Medulla oblongata (tissue), 1 donor: Measurements from ENCODE around the gene HOXB7.

Experiments
- DNase-seq: peaks from one replicate; pipeline ENCODE4 v3.0.0-alpha.2; 2015; ENCODE audit errors: extremely low spot score

The HOXB7 gene

DNA sequence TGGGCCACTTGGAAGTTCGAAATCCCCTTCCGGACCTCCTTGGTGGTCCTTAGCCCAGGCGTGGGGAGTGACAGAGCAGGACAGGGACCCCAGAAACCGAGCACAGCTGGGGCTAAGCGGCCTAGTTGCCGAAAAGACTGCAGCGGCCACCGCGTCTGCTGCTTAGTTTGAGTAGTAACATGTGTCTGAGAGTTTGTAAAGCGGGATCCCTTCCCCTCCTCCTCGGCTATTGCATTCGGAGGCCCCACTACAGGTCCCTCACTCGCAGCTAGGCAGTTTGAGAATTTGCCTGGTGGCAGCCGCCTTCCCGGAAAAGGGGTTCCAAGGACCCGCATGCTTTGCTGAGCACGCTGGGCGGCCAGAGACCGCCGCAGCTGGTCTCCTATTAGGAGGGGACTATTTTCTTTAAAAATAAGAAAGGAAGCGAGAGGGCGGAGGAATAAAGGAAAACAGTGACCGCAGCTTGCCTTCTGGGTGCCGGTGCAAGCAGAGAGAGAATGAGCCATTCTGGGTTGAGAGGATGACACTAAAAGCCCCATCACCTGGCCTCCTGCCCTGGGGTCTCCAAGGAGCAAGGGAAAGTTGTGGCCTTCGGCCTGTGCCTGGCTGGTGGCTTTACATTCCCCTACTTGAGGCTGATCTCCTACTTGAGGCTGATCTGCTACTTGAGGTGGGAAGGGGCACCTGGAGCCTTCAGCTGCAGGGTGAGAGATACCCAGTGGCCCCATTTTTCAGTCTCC is 16.1 kb downstream of the HOXB7 start:
- no peak for DNase-seq

DNA sequence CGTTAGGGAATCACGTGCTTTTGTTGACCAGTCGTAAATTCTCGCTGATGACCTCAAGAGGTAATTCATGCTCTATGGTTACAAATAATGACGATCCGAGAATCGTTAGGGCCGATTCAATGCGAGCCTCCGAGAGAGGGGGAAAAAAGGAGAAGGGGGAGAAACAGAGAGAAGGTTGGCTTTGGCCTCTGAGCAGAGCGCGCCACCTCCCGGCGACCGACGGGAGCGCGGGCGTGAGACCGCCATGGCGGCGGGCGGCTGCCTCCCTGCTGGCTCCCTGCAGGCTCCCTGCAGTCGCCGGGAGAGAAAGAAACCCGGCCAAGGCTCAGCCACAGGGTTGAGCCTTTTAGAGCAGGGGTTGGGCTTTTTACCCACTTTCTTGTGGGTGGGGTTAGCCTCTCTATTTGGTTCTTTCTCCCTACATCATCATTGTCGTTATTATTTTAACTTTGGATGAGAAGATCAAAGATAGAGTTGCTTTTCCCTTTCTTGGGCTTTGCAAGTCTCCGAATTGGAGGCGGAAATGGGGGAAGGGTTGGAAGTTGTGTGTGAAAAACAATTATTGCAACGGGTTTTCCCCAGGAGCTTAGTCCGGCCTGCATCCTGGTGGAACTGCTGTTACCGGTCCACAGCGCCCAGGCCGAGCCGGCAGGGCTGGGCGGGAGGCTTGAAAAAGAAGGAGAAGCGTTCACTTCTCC is 16.8 kb downstream of the HOXB7 start:
- DNase-seq, result peak; percentile 85

DNA sequence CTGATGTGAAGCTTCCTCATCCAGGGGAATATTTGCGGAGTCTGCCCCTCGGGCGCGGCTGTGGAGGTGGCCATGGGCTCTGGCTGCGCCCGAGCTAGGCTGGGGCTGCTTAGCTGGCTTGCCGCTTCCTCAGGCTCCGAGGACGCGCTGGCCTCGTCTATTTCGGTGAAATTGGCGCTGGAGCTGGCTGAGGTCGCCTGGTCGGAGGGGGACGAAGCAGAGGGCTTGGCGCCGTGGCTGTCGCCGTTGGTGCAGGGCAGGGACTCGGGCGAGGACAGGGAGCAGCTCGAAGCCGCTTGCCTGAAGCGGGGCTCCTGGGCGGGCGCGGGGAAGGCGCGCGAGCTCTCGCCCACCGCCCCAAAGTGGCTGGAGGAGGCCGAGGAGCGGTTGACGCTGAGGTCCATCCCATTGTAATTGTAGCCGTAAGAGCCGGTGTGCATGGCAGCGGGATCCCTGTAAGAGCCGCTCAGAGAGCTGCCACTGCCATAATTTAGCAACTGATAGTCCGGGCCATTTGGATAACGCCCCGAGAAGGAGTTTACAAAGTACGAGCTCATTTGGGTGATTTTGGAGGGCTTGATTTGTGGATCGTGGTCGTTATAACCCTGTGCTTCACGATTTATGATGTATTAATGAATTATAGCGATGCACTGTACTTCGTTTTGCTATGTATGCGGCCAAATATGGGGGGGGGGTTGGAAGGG is 17.5 kb downstream of the HOXB7 start, which contains the start of gene HOXB5:
HOXB5 (minus strand) TSS at position 654 of the 704 bp plus-strand sequence; CDS start at position 557, 97 bp downstream.
- DNase-seq, result no peak

DNA sequence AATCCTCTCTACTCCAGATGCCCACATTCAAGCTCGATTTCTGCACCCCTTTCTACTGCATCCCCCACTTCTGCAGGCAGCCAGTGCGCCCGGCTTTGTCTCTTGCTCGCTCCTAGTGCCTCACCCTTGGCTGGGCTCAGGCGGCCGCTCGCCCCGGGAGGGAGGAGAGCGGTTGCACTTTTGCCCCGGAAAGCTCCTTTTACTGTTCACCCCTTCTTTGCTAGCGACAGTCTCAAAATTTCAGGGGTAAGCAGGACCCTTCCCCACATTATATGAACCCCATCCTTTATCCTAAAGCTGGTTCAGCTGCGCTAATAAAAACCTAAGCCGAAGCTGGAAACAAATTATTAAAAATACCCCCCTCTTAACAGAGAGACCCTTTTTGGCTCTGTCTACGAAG is 18.2 kb downstream of the HOXB7 start:
- no peak for DNase-seq

DNA sequence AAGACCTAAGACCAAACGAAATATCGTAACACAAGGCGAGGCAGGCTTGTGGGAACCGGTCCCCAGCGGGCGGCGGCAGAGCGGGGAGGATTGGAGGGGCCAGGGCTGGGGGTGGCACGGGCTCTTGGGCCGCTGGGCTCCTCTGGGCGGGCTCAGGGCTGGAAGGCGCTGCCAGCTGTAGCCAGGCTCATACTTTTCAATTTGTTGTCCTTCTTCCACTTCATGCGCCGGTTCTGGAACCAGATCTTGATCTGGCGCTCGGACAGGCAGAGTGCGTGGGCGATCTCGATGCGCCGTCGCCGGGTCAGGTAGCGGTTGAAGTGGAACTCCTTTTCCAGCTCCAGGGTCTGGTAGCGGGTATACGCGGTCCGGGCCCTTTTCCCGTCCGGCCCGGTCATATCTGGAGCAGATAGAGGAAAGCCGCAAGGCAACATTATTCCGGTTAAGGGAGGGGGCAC is 18.7 kb downstream of the HOXB7 start:
- no peak for DNase-seq

DNA sequence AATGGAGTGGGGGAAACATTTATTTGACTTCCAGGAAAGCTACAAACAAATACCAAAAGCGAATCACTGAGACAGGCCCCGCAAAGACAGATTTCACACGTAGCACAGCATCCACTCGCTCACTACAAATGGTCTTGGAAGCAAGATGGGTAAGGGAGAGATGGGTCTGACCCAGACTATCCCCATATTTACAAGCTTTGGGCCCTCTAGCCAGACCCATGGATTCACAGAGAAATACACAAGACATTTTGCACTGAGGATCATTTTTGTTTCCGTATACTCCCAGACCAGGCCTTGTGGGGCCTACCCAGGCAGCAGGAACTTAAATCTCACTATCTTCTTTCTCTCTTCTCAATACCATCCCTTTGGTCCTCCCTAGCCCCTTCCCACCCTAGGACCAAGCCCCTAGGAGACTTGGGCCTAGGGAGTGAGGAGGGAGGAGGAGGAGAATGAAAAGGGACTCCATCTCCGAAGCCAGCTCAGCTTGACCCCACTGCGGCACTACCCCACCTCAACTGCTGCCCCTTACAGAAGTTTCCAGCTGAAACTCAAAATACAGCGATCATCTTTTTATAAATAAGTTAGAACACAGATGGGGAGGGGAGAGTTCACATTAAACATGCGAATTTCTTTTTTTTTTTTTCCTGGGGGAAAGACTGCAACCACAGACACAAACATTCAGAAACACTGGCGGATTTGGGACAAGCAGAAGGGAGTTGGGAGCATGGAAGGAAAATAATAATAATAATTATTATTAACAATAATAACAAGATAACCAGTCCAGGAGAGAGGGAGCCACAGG is 19.4 kb downstream of the HOXB7 start:
- no peak for DNase-seq

DNA sequence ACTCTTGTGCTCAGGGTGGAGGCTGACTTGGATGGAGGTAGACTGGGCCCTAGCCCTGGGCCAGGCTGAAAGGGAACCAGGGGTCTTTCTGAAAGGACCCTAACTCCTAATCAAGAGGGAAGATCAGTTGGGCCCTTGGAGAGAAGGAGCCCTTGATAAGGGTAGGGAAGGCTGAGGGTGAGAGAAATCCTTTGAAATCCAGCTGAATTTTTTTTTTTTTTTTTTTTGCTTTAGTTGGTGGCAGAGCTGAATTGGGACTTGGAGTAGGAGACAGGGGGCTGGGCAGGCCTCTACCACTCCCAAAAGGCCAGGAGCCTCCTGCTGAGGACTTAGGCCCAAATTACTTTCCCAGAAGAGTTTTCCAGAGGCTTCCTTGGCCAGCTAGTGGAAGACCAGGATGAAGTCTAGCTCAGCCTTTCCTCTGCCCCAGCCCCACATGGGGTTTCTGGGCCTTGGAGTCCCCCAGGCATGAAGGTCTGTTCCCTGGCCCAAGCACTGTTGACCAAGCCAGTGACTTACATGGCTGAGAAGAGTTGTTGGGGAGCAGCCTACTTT is 20.1 kb downstream of the HOXB7 start:
- DNase-seq, result no peak

DNA sequence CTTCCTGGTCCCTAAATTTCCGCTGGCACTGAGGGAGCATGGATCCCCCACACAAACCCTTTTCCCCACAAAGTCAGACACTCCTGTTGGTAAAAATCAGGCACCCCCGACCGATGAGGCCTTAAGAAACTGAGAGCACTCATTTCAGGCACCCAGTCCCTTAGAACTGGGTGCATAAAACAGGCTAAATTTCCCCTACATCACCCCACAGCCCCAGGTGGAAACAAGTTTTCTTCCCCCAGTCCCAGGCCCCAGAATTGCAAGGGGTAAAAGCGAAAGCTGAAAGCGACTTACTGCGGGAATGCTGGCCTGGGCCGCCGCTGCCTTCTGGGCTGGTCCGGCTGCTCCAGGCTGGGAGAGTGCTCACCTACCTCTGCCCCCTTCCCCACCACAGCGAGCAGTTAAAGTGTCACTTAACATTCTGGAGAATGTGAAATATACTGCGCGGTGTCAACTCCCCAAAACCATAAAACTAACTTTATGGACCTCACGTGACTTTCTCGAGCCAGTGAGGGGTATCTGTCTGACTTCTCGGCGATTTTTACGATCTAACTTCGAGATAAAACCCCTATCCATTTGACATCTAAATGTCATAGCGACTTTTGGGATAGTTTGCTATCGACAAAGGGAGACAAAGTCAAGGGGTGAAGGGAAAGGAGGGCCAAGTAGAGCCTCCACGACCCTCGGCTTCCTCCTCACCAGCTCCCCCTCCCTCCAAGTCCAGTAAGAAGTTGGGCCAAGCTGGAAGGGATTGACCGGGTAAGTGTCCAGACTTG is 20.8 kb downstream of the HOXB7 start, which contains the start of gene HOXB3:
HOXB3 (minus strand) TSS at position 411 of the 776 bp plus-strand sequence. CDS start 37,767 bp downstream, outside the sequence.
- DNase-seq, result no peak

DNA sequence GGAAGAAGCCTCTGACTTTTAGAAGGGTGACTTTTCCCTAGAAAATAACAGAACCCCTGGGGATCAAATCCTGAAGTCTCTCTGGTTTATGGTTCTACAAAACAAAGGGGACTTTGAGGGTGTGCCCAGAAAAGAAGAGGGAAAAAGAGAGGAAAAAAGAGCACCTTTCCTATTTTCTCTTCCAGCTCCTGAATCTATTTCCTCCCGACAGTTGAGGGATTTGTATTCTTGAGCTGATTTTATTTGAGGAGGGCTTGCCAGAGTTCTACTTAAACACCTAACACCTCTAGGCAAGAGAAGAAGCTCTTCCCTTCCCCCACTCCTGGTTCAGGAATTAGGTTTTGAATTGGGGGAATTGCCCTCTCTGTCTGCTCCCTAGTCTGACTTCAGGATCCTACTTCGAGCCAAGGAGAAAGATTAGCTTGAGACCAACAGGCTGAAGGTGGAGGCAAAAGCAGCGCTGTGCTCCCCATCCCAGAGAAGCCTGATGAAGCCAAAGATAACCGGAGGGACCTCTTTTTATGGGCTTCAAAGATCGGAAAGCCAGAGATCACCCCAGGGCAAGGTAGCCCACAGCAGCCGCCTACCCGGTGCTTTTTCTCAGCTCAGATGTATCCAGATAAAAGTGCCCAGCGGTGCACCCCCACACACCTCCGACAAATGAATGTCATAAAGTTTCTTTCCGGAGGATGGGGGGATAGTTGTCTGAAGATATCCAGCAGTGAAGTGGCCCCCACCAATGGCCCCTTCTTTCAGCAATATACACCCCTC is 21.6 kb downstream of the HOXB7 start:
- no peak for DNase-seq

DNA sequence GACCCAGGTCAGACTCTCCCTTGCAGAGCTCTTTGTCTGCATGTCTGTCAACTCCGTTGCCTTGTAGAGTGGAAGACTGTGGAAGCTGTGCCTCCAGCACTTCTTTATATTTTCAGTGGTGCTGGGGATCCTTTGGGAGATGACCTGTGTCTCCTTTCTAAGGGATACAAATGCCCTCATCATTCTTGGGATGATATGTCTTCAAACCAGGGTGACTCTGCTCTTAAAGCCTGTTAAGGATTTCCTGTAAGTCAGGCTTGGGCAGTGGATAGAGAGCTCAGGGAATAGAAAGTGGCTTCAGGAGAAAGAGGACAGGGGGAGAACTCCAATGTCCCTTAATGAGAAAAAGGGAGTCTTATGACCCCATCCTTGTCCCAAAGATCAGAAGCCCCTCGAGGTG is 22.3 kb downstream of the HOXB7 start:
- DNase-seq, result no peak

DNA sequence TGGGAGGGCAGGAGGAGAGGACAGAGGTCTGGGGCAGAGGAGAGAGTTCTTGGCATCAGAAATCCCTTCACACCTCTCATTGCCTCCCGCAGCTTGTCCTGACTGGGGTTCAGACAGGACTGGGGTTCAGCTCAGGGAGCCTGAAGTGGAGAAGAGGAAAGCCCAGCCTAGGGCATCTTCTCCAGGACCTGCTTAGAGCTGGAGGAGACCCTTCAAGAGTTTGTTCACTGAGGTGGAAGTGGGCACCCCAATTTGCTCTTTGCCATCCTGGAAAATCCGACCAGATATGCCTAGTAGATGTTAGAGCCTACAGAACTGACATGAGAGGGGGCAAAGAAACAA is 22.8 kb downstream of the HOXB7 start:
- no peak for DNase-seq

DNA sequence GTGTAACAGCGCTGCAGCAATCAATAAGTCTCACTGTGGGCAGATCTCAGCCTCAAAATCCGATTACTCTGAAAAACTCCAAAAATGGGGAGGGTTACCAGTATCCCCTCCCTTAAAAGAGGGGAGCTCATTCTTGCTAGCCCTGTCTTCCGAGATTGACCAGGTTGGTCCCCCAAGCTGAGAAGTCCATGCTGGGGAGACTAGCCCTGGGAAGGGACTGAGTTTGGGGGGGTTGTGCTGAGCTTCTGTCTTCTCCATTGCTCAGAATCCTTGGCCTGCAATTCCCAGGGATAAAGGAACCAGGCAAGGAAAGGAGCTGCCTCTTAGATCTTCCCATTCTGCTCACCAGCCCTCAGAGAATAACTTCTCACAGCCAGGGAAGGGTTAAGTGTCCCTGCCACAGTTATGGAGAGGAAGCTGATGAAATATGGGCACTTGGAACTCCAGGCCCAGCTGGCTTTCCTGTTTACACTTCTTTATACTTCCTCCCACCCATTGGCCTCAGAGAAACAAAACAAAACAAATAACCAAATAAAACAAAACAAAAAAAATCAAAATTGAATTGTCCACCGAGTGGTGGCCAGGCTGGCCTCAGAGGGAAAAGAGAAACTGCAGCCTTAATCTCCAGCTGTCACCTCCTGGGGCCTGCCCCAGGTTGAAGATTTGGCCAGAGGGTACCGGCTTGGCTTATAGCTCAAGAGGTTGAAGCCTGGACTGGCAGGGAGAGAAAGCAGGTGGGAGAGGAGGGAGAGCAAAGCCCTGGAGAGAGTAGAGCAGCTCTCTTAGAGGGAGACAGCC is 23.3 kb downstream of the HOXB7 start:
- DNase-seq, result no peak

DNA sequence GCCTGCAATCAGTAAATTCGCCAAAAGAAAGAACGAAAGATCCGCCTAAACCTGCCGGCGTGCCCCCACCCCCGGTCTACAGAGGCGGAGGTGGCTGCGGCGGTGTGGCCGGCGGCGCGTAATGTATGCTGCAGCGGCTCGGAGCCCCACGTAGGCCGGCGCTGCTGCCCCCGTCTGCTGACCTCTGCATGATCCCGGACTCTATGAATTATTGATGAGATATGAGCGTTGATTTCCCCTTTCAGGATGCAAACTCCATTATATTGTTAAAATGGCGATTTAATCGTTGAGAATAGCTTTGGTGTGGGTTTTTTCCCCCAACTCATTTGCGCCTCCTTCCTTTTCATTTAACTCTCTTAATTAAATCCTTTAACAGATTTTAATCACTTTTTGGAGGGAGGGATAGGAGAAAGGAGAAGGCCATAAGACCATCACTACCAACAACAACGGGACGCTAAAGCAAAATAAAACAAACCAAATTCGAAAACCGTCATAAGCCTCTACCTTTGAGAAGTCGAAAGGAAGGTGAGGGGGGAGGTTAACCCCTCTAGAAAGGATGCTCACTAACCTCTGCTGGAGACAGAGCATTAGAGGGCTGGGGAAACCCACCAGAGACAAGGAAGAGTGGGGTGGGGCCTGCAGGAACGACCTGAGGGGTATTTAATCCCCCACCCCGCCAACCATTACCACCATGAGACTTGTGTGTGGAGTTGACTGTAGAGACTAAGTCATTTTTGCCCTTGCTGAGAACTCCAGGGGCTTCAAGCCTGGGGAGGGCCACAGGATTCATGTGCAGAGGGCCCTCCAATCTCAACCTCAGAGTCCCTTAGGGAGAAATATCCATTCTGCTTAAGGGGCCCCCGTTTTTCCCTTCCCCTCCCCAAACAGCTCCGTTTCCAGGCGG is 24.2 kb downstream of the HOXB7 start:
- no peak for DNase-seq

DNA sequence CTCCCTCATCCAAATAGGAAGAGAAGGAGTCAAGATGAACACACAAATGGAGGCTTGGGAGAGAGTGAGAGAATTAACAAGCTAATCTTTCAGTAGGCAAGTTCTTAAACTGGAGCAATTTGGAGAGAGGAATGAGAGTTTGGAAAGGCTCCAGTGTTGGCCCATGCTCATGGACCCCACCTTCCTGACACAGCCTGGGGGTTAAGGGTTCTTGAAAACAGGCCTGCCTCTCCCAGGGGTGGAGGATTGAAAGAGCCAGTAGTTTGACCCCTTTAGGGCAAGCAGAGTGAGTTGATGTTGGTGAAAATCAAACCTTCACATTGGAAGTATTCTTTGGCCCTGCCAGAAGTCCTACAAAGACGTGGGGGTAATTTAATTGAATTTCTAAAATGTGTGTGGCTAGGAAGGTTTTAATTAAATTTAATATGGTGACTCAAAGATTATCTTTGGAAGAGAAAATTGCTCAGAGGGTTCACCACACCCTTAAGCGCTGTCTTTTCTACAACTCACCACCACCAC is 26.5 kb downstream of the HOXB7 start:
- no peak for DNase-seq

DNA sequence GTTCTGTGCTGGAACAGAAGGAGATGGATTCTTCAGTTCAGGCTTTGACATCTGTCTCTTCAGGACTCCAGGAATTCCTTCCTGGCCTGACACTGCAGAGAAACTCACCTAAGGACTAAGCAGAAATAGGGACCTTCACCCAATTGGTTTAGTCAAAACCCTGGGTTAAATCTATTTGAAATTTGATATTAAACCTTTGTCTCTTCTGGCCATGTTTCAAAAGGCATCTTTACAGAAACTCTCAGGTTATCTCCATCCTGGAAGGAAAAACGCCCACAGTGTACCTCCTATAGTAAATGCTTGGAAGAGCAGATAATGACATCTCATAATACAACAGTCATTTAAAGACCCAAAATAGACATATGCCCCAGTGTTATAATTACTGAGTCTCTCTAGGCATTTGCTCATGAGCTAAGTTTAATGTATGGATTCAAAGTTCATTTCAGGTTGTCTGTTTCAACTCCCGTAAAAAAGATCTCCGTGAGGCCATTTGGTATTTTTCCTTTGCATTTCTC is 27.1 kb downstream of the HOXB7 start:
- no peak for DNase-seq

DNA sequence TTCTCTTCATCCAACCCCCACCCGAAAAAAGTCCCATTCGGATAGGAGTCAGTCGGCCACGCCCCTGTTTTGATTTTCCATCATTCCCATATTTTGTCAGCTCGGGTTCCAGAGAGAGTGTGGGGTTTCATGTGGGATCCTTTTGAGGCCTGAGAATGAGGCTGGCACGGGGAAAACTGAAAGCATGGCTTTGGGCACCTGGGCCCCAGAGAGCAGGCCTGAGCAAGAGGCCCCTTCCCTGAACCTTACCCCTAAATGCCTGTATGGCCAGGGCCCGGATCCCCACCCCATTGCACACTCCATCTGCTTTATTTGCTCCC is 28.1 kb downstream of the HOXB7 start:
- no peak for DNase-seq

DNA sequence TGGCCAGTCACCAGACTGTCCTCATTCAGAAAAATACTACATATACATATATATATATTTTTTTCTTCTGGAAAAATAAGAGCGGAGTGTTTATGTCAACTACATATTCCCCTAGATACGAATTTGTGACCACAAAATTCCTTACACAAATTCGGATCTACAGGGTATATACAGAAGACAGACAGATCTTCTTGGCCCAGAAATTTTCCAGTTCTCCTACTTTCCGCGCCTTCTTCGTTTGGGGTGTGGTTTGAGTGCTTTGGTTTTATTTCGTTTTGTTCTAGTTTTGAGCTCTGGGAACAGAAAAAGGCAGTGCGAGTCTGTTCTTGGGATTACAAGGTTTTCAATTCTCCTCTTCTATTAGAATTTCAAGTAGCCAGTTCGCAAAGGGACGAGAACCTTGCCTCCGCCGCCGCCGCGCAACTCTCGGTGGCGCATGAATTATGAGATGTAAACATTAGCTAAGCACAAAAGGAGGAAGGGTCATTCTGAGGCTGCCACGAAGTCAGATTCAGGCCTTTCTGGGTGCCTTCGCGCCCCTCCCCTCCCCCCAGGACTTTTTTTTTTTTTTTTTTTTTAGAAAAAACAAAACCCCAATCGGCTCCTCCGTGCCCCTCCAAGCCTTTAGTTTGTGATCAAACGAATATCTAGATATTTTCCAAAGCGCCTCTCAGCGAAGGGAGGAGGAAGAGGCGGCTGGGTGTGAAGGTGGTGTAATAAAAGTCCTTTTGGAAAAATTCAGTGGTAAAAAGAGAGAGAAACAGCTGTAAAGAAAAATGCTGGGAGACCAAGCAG is 30.9 kb downstream of the HOXB7 start:
- no peak for DNase-seq
